OCI-LY1 (cell line): ENCODE data around the gene FNDC5.

ENCODE experiments used
- EZH2 ChIP-seq: fragments of 200-600 bp; sonication (generic), shearing (Covaris generic); IDR thresholded peaks from 2 replicates; pipeline ENCODE4 v1.8.0; 2017; ENCODE audit warnings: borderline replicate concordance, mixed run types, mild to moderate bottlenecking, antibody characterized with exemption, low read length, moderate library complexity, mixed read lengths
- TF ChIP-seq, protein P1 (sequence below): fragments of 200-600 bp; sonication (generic), shearing (Covaris generic); IDR thresholded peaks from 2 replicates; pipeline ENCODE4 v1.5.1; 2017; ENCODE audit warnings: mild to moderate bottlenecking, antibody characterized with exemption, low read length, moderate library complexity, mixed read lengths

GRCh38 chr1:32830092-32830852 is 40.4 kb downstream of the FNDC5 start:
- TF ChIP-seq, protein P1, sequence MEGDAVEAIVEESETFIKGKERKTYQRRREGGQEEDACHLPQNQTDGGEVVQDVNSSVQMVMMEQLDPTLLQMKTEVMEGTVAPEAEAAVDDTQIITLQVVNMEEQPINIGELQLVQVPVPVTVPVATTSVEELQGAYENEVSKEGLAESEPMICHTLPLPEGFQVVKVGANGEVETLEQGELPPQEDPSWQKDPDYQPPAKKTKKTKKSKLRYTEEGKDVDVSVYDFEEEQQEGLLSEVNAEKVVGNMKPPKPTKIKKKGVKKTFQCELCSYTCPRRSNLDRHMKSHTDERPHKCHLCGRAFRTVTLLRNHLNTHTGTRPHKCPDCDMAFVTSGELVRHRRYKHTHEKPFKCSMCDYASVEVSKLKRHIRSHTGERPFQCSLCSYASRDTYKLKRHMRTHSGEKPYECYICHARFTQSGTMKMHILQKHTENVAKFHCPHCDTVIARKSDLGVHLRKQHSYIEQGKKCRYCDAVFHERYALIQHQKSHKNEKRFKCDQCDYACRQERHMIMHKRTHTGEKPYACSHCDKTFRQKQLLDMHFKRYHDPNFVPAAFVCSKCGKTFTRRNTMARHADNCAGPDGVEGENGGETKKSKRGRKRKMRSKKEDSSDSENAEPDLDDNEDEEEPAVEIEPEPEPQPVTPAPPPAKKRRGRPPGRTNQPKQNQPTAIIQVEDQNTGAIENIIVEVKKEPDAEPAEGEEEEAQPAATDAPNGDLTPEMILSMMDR = no peak
- TF ChIP-seq EZH2 = no peak
